HG03571 (cell line): ENCODE measurements around the gene ROS1.

Experiments used
- ATAC-seq: cut with Tn5 transposase; IDR thresholded peaks from one replicate; pipeline ENCODE4 v1.9.1; 2021; ENCODE audit not compliant: unreplicated experiment

The ROS1 gene

GRCh38 chr6:117311726-117312125 is 114.0 kb downstream of the ROS1 start:
- no peak for ATAC-seq

GRCh38 chr6:117311310-117311709 is 114.4 kb downstream of the ROS1 start:
- no peak for ATAC-seq

DNA sequence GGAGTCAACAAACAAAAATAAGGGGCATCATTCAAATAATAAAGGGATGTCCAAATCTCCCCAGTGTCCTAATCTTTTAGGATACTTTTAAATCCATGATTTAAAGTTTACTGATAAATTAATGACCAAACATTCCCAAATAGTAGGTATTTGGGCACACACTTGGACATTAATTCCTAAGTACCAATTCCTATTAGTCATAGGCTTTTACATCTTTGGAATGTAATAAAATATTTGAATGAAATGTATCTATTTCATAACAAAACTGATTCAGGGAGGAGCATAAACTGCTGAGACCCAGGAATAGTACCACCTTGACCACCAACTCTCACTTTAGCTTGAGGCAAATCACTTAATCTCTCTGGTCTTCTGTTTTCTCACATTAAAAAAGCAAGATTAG is 116.1 kb downstream of the ROS1 start:
- no peak for ATAC-seq

DNA sequence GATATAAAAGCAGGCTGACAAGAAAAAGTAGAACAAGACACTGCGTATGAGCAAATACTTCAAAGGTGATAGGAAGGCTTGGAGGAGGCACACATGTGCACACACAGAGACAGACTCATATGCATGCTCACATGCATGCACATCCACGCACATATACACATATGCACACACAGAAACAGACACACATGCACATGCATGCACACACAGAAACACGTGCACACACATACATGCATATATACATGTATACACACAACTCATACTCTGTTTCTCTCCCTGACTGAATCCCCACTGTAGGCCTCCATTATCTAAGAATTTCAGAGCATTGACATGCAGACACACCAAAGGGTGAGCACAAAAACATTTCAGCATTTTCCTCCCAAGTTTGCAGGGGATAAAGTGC is 116.7 kb downstream of the ROS1 start:
- ATAC-seq: no peak

GRCh38 chr6:117307655-117308054 is 118.1 kb downstream of the ROS1 start:
- ATAC-seq: no peak

DNA sequence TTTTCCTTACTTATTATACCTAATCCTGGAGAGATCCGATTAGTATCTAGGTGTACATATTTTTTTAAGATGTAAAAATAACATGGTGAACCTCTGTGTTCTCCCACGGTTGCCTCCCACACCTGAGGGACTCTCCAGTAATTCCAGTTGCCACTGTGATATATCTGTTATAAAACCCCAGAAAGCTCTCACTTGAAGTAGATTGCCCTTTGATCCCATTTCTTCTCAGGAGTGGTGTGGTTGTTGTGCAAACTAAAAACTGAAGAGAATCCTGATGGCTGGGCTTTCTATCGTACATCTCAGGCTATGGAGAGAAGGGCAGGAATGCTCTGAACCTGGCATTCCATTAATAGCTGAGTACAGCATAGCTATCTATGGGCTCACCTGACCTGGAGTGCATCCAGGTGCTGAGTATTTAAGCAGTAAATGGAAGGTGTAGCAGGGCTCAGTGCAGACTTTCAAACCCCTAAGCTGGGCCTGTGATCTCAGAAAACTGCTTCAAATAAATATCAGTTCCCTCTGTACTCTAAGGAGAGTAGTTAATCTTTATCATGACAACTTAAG is 119.4 kb downstream of the ROS1 start:
- no peak for ATAC-seq

DNA sequence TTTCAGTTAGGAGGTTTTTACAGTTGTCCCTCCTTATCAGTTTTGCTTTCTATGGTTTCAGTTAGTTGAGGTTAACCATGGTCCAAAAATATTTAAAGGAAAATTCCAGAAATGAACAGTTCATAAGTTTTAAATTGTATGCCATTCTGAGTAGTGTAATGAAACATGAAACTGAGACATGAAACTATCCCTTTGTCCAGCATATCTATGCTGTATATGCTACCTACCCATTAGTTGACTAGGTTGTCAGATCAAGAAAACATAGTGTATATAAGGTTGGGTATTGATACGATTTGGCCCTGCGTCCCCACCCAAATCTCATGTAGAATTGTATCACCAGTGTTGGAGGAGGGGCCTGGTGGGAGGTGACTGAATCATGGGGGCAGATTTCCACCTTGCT is 121.3 kb downstream of the ROS1 start:
- ATAC-seq: no peak

- ATAC-seq: no peak
Measured at GRCh38 chr6:117303323-117303722, 122.4 kb downstream of the ROS1 start.

DNA sequence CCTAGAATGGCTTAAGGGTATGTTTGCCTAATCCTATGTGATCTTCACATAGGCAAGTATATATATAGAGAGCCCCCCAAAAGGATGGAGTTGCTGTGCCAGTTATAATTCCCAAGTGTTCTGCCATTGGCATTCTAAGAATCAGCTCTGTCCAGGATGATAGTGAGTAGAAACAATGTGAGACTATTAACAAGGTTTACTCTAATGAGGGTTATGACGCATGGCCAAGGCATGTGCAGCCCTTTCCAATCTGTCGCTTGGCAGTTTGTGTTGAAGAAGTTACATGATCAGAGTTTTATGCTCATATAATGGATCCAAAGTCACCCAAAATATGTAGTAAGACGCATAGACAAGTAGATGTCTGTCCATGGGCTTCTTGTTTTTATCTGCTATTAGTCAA is 126.8 kb downstream of the ROS1 start:
- ATAC-seq: no peak

GRCh38 chr6:117290173-117290846 is 135.4 kb downstream of the ROS1 start:
- ATAC-seq: no peak

- no peak for ATAC-seq
Measured at GRCh38 chr6:117288083-117288715, 137.5 kb downstream of the ROS1 start.

DNA sequence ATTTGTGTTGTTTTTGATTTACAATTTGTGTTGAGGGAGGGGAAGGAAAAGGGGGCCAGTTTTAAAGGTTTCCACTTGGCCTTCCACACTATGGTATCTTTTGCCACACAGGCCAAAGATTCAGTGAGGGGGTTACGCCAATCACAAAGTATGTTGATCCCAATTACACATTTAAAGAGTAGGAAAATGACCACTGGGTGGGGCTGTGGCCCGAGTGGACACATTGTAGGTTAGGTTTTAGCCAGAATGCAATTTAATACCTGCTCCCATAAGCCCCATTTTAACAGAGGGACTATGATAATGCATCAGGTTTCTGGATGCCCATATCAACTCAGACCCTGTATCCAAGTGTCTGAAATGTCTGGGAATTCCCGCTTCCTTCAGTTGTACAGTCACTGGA is 144.8 kb downstream of the ROS1 start:
- no peak for ATAC-seq

GRCh38 chr6:117276778-117277316 is 148.9 kb downstream of the ROS1 start:
- ATAC-seq: no peak

DNA sequence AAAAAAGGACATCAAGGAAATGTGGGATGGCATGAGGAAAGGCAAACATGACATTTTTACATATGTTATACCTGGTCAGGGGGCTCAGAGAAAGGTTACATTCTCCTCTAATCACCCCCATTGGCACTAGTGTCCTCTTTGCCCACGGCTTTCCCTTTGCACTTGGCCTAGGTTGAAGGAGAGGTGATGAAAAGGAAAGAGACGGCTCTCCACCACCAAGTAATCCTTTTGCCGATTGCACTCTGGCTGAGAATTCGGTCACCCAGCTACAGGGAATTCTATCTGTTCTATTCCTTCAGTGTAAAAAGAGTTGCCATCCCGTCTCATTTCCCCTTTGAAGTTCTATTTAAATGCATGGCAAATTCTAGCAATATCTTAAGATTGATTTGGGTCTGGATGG is 150.0 kb downstream of the ROS1 start:
- no peak for ATAC-seq

DNA sequence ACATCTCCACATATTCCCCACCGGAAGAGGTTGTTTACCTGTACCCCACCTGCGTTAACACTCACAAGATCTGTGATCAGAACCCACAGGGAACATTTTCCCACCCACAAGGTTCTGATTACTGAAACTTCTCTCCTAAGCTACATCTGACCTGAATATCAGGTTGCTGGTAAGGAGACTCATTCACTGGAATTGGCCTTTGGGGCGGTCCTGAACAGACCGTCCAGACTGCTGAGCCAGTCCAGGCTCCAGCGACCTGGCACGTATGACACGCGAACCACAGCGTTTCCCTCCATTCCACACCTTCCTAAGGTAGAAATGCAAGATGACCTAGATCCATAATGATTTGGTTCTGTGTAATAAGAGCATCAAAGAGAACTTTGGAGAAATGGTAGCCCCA is 150.5 kb downstream of the ROS1 start:
- no peak for ATAC-seq

DNA sequence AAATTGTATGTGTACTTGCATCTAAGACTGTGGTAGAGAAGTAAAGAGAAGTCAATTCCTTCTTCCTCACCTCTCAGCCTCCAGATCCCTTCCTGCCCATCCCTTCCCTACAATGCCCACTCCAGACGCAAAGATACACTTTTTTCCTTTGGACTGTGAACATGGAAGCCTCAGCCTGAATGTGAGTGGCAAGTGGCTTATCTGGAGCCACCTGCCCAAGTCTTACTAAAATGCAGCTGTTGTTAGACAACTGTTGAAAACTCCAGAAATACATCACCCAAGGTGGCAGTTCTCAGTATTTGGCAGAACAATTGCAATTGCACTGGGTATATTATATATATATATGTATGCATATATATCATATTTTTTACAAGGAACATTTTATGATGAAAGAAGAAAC is 152.9 kb downstream of the ROS1 start:
- no peak for ATAC-seq

GRCh38 chr6:117272032-117272866 is 153.5 kb downstream of the ROS1 start:
- no peak for ATAC-seq

DNA sequence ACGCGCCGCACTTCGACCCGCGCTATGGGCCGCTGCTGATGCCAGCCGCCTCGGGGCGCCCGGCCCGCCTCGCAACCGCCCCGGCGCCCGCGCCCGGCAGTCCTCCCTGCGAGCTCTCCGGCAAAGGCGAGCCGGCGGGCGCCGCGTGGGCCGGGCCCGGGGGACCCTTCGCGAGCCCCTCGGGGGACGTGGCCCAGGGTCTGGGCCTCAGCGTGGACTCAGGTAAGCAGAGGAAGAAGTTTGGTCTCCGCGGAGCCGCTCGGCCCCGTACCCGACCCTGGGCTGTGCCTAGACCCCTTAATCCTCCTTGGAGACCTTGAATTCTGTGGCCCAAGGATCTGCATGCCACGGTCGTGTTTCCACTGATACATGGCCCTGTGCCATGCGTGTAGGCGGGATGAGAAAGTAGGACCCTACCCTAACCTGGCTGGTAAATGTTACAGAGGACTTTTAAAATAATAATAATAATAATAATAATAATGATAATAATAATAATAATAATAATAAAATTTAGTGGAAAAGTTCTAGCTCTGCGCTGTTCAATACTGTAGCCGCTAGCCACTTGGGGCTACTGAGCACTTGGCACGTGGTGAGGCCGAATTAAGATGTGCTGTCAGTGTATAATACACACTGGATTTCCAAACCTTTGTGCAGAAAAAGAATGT is 154.8 kb downstream of the ROS1 start:
- no peak for ATAC-seq

GRCh38 chr6:117270055-117270842 is 155.5 kb downstream of the ROS1 start:
- ATAC-seq: no peak

GRCh38 chr6:117269638-117270054 is 156.1 kb downstream of the ROS1 start:
- no peak for ATAC-seq
